Raji (cell line): ENCODE results near the gene DNAJC22.
A peak's percentile ranks its signal among the peaks of the same experiment; 100 is the strongest.

ENCODE experiments used
- POLR2A ChIP-seq: IDR thresholded peaks from 2 replicates; pipeline ENCODE4 v1.6.1; 2011; ENCODE audit warnings: low read depth, low read length, control low read depth; ENCODE audit not compliant: insufficient read depth

DNAJC22 gene

DNA sequence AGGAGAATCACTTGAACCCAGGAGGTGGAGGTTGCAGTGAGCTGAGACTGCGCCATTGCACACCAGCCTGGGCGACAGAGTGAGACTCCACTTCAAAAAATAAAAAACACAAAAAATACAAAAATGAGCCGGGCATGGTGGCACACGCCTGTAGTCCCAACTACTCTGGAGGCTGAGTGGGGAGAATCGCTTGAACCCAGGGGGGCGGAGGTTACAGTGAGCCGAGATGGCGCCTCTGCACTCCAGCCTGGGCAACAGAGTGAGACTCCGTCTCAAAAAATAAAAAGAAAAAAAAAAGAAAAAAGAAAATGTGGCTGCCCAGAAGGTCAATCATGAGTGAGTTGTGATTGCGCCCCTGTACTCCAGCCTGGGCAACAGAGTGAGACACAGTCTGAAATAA lies 9.2 kb downstream of the DNAJC22 start:
- no peak for TF ChIP-seq POLR2A

DNA sequence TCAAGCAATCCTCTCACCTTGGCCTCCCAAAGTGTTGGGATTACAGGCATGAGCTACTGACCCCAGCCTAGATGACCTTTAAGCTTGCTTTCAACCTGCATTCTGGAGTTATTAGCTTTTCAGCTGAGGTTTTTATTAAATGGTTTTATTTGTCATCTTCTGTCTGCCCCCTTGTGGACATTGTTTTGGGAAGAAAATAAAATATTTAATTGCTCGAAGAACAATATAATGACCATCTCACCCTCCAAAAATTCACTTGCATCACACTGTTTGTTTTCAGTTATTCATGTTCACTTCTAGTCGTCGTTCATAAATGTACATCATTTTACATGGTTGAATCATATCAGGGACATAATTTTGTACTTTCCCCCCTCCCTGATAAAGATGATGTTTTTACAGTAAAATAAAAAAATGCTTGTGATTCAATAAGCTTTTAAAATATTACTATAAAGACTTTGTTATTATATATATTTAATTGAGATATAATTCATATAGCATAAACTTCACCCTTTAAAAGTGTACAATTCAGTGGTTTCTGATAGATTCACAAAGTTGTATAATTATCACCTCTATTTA lies 10.5 kb downstream of the DNAJC22 start:
- no peak for TF ChIP-seq POLR2A

DNA sequence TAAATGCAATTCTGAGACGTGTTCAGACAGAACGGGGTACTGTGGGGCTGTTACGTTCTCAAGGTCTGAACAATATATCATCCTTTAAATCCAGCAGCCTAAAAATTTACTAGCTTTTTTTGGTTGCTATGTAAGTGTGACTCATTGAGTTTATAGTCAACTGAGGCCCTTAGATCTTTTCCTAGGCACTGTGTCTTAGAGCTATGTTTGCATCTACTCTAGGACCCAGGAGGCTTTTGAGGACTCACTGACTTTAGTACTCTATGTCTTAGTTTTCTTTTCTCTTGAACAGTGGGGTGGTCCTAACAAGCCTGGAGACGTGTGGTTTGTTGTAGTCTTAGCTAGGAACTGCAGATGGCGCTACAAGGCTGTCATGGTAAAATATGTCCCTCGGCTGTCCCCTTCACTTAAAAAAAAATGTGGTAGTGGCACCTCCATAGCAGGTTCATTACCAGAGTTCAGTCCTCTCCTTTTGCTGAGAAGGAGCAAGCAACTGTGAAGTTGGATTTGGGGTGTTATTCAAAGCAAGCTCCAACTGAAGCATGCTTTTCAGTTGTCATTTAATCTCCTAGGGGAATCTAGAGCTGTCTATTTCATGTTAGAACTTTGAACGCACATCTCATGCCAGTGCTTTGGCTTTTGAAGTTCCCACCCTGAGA lies 11.9 kb downstream of the DNAJC22 start:
- no peak for TF ChIP-seq POLR2A

DNA sequence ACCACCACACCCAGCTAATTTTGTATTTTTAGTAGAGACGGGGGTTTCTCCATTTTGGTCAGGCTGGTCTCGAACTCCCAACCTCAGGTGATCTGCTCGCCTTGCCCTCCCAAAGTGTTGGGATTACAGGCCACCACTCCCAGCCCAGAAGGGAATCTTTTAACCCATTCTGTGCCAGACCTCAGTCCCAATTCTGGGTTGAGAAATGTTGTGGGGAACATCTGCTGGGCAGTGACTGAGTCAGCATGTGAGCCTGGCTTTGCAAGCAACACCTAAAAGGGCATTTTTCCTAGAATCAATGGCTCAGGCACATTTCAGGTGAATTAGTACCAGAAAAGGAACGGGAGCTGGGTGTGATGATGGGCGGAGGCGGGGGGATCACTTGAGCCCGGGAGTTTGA lies 13.0 kb downstream of the DNAJC22 start:
- TF ChIP-seq POLR2A: no peak

GRCh38 chr12:49362077-49362476 lies 15.4 kb downstream of the DNAJC22 start:
- TF ChIP-seq POLR2A: no peak

DNA sequence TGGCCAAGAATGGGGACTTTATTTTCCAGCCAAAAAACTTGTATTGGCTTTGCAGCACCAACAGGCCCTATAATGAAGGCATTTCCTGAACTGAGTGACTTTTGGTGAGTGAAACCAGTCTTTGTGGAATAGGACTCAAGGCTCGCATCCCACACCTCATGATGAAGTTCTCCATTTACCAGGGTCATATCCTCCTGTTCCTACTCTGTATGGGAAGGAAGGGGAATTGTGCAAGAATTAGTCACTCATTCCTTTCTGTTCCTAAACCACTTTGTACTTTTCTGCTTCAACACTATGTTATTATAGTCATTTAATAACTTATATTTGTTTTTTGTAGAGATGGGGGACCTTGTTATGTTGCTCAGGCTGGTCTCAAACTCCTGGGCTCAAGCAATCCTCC lies 18.3 kb downstream of the DNAJC22 start:
- no peak for TF ChIP-seq POLR2A

DNA sequence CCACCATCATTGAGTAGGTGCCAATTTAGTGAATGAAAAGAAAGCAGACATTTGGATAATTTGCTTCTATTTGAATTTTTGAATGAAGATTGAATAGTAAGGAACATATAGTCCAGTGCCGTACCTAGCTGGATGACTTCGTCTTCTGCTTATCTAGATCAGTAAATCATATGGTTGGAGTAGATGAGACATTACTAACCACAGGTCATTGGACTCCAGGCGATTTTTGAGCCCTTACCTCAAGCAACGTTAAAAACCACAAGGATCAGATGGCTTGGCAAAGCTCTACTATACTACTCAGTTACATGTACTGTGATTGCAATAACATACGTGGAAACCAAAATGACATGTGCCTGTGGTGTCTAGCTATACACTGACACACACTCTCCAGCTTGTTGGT lies 18.9 kb downstream of the DNAJC22 start:
- 0 out of 2 replicates have a peak, but pooled peaks have one; percentile 7 for TF ChIP-seq POLR2A

DNA sequence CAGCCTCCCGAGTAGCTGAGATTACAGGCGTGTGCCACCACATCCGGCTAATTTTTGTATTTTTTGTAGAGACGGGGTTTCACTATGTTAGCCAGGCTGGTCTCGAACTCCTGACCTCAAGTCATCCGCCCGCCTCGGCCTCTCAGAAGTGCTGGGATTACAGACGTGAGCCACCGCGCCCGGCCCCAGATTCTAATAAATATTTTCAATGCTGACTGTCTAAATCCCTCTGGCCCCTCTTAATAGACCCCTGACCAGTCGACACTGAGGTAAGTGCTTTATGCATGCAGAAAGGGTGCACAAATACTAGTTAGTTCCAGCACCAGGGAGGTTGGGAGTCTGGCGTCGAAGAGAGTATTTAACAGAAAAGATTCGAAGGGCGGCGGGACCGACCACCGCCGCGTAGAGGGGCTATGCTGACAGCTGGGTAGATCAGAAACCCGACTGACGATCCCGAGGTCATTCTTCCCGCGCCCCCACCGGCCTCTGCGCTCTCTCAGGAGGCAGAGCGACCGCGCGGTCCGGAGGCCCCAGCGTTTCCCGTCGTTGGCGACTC lies 19.5 kb downstream of the DNAJC22 start:
- no peak for TF ChIP-seq POLR2A

- TF ChIP-seq POLR2A: peak; percentile 60
Observed at GRCh38 chr12:49366652-49367380, 20.1 kb downstream of the DNAJC22 start.

DNA sequence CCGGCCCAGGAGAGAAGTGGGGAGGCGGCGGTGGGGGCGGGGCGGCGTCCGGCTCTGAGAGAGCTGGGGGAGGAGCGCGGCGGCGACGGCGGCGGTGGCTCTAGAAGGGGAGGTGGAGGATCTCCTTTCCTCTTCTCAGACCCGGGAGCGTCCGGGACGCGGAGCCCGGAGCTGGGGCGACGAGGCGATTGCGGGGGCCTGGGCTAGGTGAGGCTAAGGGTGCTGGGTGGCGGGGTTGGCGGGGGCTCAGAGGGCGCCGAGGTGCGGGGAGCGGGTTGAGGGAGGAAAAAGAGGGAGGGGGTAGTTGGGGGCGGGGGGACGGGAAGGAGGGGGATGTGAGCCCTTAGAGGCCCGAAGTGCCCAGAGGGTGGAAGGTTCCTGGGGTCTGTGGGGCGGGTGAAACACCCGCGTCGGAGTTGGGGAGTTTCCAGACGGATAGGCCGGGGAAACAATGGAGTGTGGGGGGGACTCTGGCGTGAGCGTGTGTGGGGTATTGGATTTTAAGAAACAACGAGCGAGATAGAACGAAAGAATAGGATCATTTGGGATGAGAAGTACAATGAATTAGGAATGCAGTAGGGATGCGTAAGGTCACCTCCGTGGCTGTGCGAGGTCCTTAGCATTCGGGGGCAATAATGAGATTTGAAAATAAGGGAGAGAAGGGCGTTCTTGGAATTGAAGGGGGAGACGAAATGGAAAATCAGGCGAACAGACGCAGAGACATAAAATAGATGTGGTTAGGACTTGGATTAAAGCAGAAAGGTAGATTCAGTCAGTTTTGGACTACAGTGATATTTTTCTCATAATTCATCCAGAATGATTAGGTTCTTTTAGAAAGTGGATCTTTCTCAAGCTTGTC lies 20.9 kb downstream of the DNAJC22 start, which contains the start of gene SPATS2:
TSS of gene SPATS2 (plus strand) at position 82 of the 859 bp plus-strand sequence. CDS start 93,551 bp downstream, outside the sequence.
- TF ChIP-seq POLR2A: 0 out of 2 replicates have a peak, but pooled peaks have one; percentile 23

GRCh38 chr12:49368240-49368600 lies 21.5 kb downstream of the DNAJC22 start:
- TF ChIP-seq POLR2A: no peak

- TF ChIP-seq POLR2A: no peak
Observed at GRCh38 chr12:49369411-49370145, 22.9 kb downstream of the DNAJC22 start.

DNA sequence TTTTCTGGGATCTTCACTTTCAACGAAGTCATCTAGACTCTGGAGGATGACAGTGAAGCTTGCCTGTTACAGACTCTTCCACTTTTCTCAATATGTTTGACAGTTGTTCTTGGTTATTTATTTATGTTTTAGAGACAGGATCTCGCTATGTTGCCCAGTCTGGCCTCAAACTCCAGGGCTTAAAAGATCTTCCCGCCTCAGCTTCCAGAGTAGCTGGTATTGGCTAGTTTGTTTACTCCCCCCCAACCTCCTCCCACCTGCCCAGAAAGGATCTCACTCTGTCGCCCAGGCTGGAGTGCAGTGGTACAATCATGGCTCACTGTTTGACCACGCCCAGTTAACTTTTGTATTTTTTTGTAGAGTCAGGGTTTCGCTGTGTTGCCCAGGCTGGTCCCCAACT lies 23.9 kb downstream of the DNAJC22 start:
- no peak for TF ChIP-seq POLR2A

GRCh38 chr12:49375406-49375805 lies 28.7 kb downstream of the DNAJC22 start:
- TF ChIP-seq POLR2A: no peak

DNA sequence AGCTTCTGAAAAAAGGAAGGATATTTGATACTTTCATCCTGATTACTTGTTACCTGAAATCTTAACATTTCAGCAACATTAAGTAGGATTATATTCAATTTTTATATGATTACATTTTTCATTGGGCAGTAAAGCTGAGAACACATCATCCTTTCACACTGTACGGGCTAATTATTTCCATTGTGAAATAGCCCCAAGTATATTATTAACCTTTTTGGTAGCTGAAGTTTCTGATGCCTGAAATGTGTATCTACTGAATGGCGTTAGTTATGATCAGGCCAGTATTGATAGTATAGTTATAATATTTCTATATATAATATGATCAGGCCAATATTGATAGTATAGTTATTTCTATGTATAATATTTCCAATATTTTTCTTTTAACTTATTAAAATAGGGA lies 30.7 kb downstream of the DNAJC22 start:
- TF ChIP-seq POLR2A: no peak
